HG03045 (cell line): ENCODE results near the gene TBC1D4.

ENCODE experiments used
- ATAC-seq: cut with Tn5 transposase; IDR thresholded peaks from one replicate; pipeline ENCODE4 v1.9.1; 2021; ENCODE audit warnings: mild to moderate bottlenecking, moderate library complexity; ENCODE audit not compliant: unreplicated experiment

TBC1D4 gene

GRCh38 chr13:75482070-75482819 lies at the start of gene TBC1D4:
TBC1D4 (minus strand) TSS chr13:75482169; CDS start chr13:75481767, 402 bp downstream.
- peak; percentile 79 for ATAC-seq

- no peak for ATAC-seq
Observed at GRCh38 chr13:75530549-75530961, 48.6 kb upstream of the TBC1D4 start.

- no peak for ATAC-seq
Observed at GRCh38 chr13:75521956-75522355, 40.0 kb upstream of the TBC1D4 start.

- ATAC-seq, result no peak
Observed at GRCh38 chr13:75518439-75519088, 36.6 kb upstream of the TBC1D4 start.

- ATAC-seq, result no peak
Observed at GRCh38 chr13:75514080-75514995, 32.4 kb upstream of the TBC1D4 start.

GRCh38 chr13:75513271-75513670 lies 31.3 kb upstream of the TBC1D4 start:
- no peak for ATAC-seq

GRCh38 chr13:75512253-75512652 lies 30.3 kb upstream of the TBC1D4 start:
- ATAC-seq, result peak; percentile 86

GRCh38 chr13:75511051-75511625 lies 29.2 kb upstream of the TBC1D4 start:
- no peak for ATAC-seq

- ATAC-seq, result no peak
Observed at GRCh38 chr13:75508002-75508548, 26.1 kb upstream of the TBC1D4 start.

GRCh38 chr13:75507027-75508001 lies 25.3 kb upstream of the TBC1D4 start:
- no peak for ATAC-seq

GRCh38 chr13:75506018-75506417 lies 24.0 kb upstream of the TBC1D4 start:
- ATAC-seq, result no peak

- ATAC-seq, result no peak
Observed at GRCh38 chr13:75505327-75505726, 23.4 kb upstream of the TBC1D4 start.

- ATAC-seq, result no peak
Observed at GRCh38 chr13:75495938-75496337, 14.0 kb upstream of the TBC1D4 start.

GRCh38 chr13:75494491-75494890 lies 12.5 kb upstream of the TBC1D4 start:
- no peak for ATAC-seq

GRCh38 chr13:75493156-75493555 lies 11.2 kb upstream of the TBC1D4 start:
- ATAC-seq, result no peak

- ATAC-seq, result no peak
Observed at GRCh38 chr13:75492389-75492788, 10.4 kb upstream of the TBC1D4 start.

- ATAC-seq, result no peak
Observed at GRCh38 chr13:75491376-75491775, 9.4 kb upstream of the TBC1D4 start.

GRCh38 chr13:75489502-75490263 lies 7.7 kb upstream of the TBC1D4 start:
- ATAC-seq, result peak; percentile 78
